AG09309 (cell line): ENCODE measurements around the gene IL1A.

ENCODE experiments used
- DNase-seq: peaks from one replicate; pipeline ENCODE4 v3.0.0-alpha.2; 2010; ENCODE audit warnings: low read depth
- H3K4me3 ChIP-seq: 2 replicates; pipeline ENCODE4 v1.5.1; 2011; ENCODE audit warnings: mild to moderate bottlenecking, low read depth, low read length, moderate library complexity; ENCODE audit not compliant: control insufficient read depth
- CTCF ChIP-seq: IDR thresholded peaks from 2 replicates; pipeline ENCODE4 v1.5.1; 2011; ENCODE audit warnings: mild to moderate bottlenecking, low read depth, low read length, inconsistent platforms; ENCODE audit not compliant: insufficient read depth, control insufficient read depth; ENCODE audit errors: missing control alignments

IL1A gene

GRCh38 chr2:112725545-112726457, 58.5 kb downstream of the IL1A start:
- TF ChIP-seq CTCF: no peak
- H3K4me3 ChIP-seq: no peak overlapping the region
- DNase-seq: no peak

GRCh38 chr2:112724591-112725525, 59.4 kb downstream of the IL1A start:
- no peak for DNase-seq
- peak; percentile 51 for TF ChIP-seq CTCF

GRCh38 chr2:112723995-112724394, 60.3 kb downstream of the IL1A start:
- no peak for DNase-seq
- no peak overlapping the region for H3K4me3 ChIP-seq
- TF ChIP-seq CTCF: no peak

More at GRCh38 chr2:112724591-112725525, 59.4 kb downstream of the IL1A start:
- H3K4me3 ChIP-seq: no peak overlapping the region
